Measurements from ENCODE around the gene BPHL. TPM values are rescaled to one million over a fixed set of nuclear protein-coding genes. Genes with fewer than 3 reads are reported as not detected.

Gene BPHL
- total and polyA plus RNA-seq, 2 donors (not counting 1 experiment from before 2014, with no cell fraction given), result 10.3 to 14.3 TPM

DNA sequence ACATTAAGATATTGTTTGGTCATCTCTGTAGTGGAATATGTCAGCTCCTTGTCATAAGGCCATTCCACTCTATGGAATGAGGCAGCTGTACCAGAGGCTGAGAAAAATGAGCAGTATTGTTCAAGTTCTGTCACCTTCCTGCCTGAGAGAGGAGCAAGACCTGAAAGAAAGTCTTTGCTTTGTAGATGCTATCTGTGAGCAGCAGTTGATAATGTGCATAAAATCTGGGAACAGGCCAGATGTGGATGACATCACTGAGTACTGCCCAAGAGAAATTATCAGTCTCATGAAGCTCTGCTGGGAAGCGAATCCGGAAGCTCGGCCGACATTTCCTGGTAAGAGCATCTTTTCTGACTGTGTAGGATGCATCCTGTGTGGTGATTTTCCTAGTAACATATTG, 33.4 kb upstream of the BPHL start:
- intact Hi-C loops (cut with micrococcal nuclease), result no loop called here
- Mint-ChIP-seq H3K9me3 (ENCODE audit: insufficient read depth) (peaks cover 5% of the 10 kb centered on the region), H3K4me3 (no peak overlapping the region), H3K27ac (no peak overlapping the region), H3K27me3 (no peaks in the 10 kb centered on the region), H3K4me1 (no peaks in the 10 kb centered on the region)
- Histone ChIP-seq H3K9me3 (ENCODE audit: control extremely low read depth in 1 of 3, control insufficient read depth in 2 of 3, insufficient read depth in 1 of 3, low read length in 2 of 3) (no peaks in the 10 kb centered on the region), H3K9ac (ENCODE audit: low read length) (no peak overlapping the region), H4K20me1 (ENCODE audit: control insufficient read depth, insufficient read depth, low read length, poor library complexity, severe bottlenecking) (peaks cover 6% of the 10 kb centered on the region), H3K27ac (ENCODE audit: low read length in 2 of 2) (no peak overlapping the region), H3K4me2 (replicated peaks; ENCODE audit: low read depth, low read length, poor library complexity, severe bottlenecking) (no peak overlapping the region), H3K27me3 (replicated peaks in 1 of 4; ENCODE audit: control extremely low read depth in 1 of 4, control insufficient read depth in 3 of 4, insufficient read depth in 4 of 4, low read length in 3 of 4) (no peaks in the 10 kb centered on the region), H2AFZ (ENCODE audit: insufficient read depth, low read depth, low read length, poor library complexity, severe bottlenecking) (no peak overlapping the region), H3K4me3 (ENCODE audit: control extremely low read depth in 1 of 5, extremely low read depth in 1 of 5, insufficient read depth in 1 of 5, low read depth in 2 of 5, low read length in 4 of 5) (no peak overlapping the region), H3K4me1 (ENCODE audit: control insufficient read depth in 2 of 2, insufficient read depth in 2 of 2, low read length in 2 of 2) (no peaks in the 10 kb centered on the region), H3K36me3 (replicated peaks in 1 of 2; ENCODE audit: control extremely low read depth in 1 of 2, control insufficient read depth in 1 of 2, extremely low read depth in 1 of 2, insufficient read depth in 2 of 2, low read length in 1 of 2) (peaks cover 6 to 83% of the 10 kb centered on the region in 2 experiments), H3K79me2 (ENCODE audit: control insufficient read depth, insufficient read depth, low read length) (peaks cover 14% of the 10 kb centered on the region)
- no peak for DNase-seq
- TF ChIP-seq CTCF (IDR thresholded peaks at IDR 0.05) (no peak), EZH2 (IDR thresholded peaks at IDR 0.05; ENCODE audit: borderline replicate concordance, insufficient read depth, low read depth, low read length, poor library complexity, severe bottlenecking) (no peak)
- ChIA-PET POLR2A (no interaction called here), CTCF (interaction anchor here (1.4 kb wide), 1 partner anchor 294 kb away, joined by 3 read pairs; no protein-coding TSS in a partner anchor)
- 100% methylated on average over 4 of the region's 4 CpGs for WGBS (ENCODE audit: insufficient coverage)
- no peak for ATAC-seq (ENCODE audit: low read depth)

DNA sequence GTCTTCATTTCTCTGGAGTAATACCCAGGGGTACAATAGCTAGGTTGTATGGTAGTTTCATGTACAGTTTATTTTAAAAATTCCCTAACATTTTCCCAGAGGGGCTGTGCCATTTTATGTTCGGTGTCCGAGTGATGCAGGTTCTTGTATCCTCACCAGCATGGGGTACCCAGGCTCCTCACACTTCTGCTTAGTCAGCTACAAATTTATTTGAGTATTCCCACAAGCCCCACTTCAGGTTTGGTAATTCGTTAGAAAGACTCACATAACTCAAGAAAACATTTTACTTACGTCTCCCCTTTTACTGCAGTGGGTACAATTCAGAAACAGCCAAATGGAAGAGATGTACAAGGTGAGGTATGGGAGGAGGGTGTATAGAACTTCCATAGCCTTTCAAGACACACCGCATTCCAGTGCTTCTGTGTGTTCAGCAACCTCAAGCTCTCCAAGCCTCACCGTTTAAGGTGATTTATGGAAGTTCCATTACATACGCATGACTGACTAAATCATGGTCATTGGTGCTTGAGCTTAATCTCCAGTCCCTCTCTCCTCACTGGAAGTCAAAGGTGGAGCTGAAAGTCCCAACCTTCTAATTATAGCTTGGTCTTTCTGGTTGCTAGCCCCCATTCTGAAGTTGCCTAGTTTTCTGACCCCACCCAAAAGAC, 32.1 kb upstream of the BPHL start:
- Histone ChIP-seq H3K4me2 (replicated peaks; ENCODE audit: low read depth, low read length, poor library complexity, severe bottlenecking) (no peak overlapping the region), H3K4me3 (ENCODE audit: control extremely low read depth in 1 of 5, extremely low read depth in 1 of 5, insufficient read depth in 1 of 5, low read depth in 2 of 5, low read length in 4 of 5) (no peak overlapping the region), H3K27ac (ENCODE audit: low read length in 2 of 2) (no peak overlapping the region), H3K9ac (ENCODE audit: low read length) (no peak overlapping the region), H4K20me1 (ENCODE audit: control insufficient read depth, insufficient read depth, low read length, poor library complexity, severe bottlenecking) (peaks cover 5% of the 10 kb centered on the region), H3K27me3 (replicated peaks in 1 of 4; ENCODE audit: control extremely low read depth in 1 of 4, control insufficient read depth in 3 of 4, insufficient read depth in 4 of 4, low read length in 3 of 4) (no peaks in the 10 kb centered on the region), H3K36me3 (replicated peaks in 1 of 2; ENCODE audit: control extremely low read depth in 1 of 2, control insufficient read depth in 1 of 2, extremely low read depth in 1 of 2, insufficient read depth in 2 of 2, low read length in 1 of 2) (peaks cover 6 to 78% of the 10 kb centered on the region in 2 experiments), H2AFZ (ENCODE audit: insufficient read depth, low read depth, low read length, poor library complexity, severe bottlenecking) (no peak overlapping the region), H3K79me2 (ENCODE audit: control insufficient read depth, insufficient read depth, low read length) (peaks cover 8% of the 10 kb centered on the region), H3K9me3 (ENCODE audit: control extremely low read depth in 1 of 3, control insufficient read depth in 2 of 3, insufficient read depth in 1 of 3, low read length in 2 of 3) (no peaks in the 10 kb centered on the region), H3K4me1 (ENCODE audit: control insufficient read depth in 2 of 2, insufficient read depth in 2 of 2, low read length in 2 of 2) (no peaks in the 10 kb centered on the region)
- CTCF ChIA-PET, result interaction anchor here (1.0 kb wide), 1 partner anchor 295 kb away, joined by 3 read pairs; no protein-coding TSS in a partner anchor
- ATAC-seq (ENCODE audit: low read depth) (no peak), DNase-seq (no peak)
- POLR2A ChIA-PET, result no interaction called here
- H3K27ac Mint-ChIP-seq, result no peak overlapping the region
- H3K27me3 Mint-ChIP-seq, result no peaks in the 10 kb centered on the region
- TF ChIP-seq EZH2 (IDR thresholded peaks at IDR 0.05; ENCODE audit: borderline replicate concordance, insufficient read depth, low read depth, low read length, poor library complexity, severe bottlenecking) (no peak), CTCF (IDR thresholded peaks at IDR 0.05) (no peak)
- intact Hi-C loops (cut with micrococcal nuclease), result no loop called here
- WGBS (ENCODE audit: insufficient coverage), result 93% methylated on average over 2 of the region's 7 CpGs
- peaks cover 5% of the 10 kb centered on the region for H3K9me3 Mint-ChIP-seq (ENCODE audit: insufficient read depth)
- no peak overlapping the region for H3K4me3 Mint-ChIP-seq
- no peaks in the 10 kb centered on the region for H3K4me1 Mint-ChIP-seq
